Stimulated activated naive B cell treated with anti-CD40 and anti-IgM and Interleukin-4, amounts not matched to agents 10 μg/mL and 1 μg/mL and 100 μg/mL, for 72 hours (primary cell): ENCODE measurements around the gene ZNF554.

Experiments used
- ATAC-seq, 2 donors: fragments of 150-1000 bp; cut with Tn5 transposase; replicated peaks; 2 replicates each; pipeline ENCODE4 v1.10.0; 2021; ENCODE audit warnings: moderate library complexity in 1 of 2
- DNase-seq: peaks from one replicate; pipeline ENCODE4 v3.0.0; 2021
- H3K27ac Mint-ChIP-seq: one replicate; pipeline ENCODE4 v1.8.0; 2022; ENCODE audit warnings: mild to moderate bottlenecking, mixed read lengths
- H3K27me3 Mint-ChIP-seq, 2 donors: one replicate each; pipeline ENCODE4 v1.8.0; 2022; ENCODE audit warnings: mixed read lengths in 2 of 2
- H3K36me3 Mint-ChIP-seq, 2 donors: one replicate each; pipeline ENCODE4 v1.8.0; 2022; ENCODE audit warnings: mixed read lengths in 2 of 2, mild to moderate bottlenecking in 1 of 2
- H3K4me1 Mint-ChIP-seq, 2 donors: one replicate each; pipeline ENCODE4 v1.8.0; 2022; ENCODE audit warnings: mixed read lengths in 2 of 2, mild to moderate bottlenecking in 1 of 2
- H3K4me3 Mint-ChIP-seq, 2 donors: one replicate each; pipeline ENCODE4 v1.8.0; 2022; ENCODE audit warnings: mild to moderate bottlenecking in 2 of 2, mixed read lengths in 2 of 2, moderate library complexity in 1 of 2
- H3K9me3 Mint-ChIP-seq, 2 donors: one replicate each; pipeline ENCODE4 v1.8.0; 2022; ENCODE audit warnings: mixed read lengths in 2 of 2, mild to moderate bottlenecking in 1 of 2

The ZNF554 gene

DNA sequence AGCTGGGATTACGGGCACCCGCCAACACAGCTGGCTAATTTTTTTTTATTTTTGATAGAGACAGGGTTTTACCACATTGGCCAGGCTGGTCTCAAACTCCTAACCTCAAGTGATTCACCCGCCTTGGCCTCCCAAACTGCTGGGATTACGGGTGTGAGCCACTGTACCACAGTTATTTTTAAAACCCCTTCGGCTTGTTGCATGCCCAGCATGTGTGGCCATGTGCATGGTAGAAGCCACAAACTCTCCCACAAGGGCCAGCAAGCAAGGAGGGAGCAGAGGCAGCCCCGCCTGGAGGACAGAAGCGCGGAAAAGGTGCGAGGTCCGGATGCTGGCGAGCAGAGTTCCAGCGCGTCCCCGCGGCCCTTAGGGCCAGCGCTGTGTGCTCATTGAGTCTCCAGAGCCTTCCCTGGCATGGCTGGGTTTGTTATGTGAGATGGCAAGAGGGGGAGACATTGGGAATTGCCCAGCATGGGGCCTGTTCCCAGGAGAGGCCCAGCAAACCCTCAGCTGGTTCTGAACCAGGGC, 21.4 kb upstream of the ZNF554 start:
- Mint-ChIP-seq H3K9me3 (no peaks in the 10 kb centered on the region), H3K36me3 (peaks cover 43 to 64% of the 10 kb centered on the region in 2 donors), H3K4me3 (no peak overlapping the region), H3K4me1 (peaks cover 9 to 10% of the 10 kb centered on the region in 2 donors), H3K27ac (no peak overlapping the region), H3K27me3 (no peaks in the 10 kb centered on the region)
- DNase-seq = no peak
- no peak for ATAC-seq

DNA sequence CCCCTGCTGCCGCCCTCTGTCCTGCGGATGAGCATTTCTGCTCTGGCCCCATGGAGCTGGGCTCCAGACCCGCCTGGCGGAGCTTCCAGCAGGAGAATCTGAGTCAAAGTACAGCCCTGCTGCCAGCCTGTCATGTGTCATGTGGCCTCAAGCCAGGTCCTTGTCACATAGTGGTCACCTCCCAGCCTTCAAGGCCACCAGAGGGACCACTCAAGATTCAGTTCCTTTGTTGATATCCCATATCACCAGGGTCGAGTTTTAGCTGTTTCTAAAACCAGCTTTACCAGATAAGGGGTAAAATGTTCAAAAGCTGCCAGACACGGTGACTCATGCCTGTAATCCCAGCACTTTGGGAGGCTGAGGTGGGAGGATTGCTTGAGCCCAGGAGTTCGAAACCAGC, 20.9 kb upstream of the ZNF554 start:
- H3K9me3 Mint-ChIP-seq = no peaks in the 10 kb centered on the region
- DNase-seq = no peak
- H3K4me3 Mint-ChIP-seq = no peak overlapping the region
- H3K27ac Mint-ChIP-seq = no peak overlapping the region
- ATAC-seq = no peak
- H3K36me3 Mint-ChIP-seq = peaks cover 45 to 64% of the 10 kb centered on the region in 2 donors
- H3K4me1 Mint-ChIP-seq = peaks cover 10 to 11% of the 10 kb centered on the region in 2 donors
- no peaks in the 10 kb centered on the region for H3K27me3 Mint-ChIP-seq

DNA sequence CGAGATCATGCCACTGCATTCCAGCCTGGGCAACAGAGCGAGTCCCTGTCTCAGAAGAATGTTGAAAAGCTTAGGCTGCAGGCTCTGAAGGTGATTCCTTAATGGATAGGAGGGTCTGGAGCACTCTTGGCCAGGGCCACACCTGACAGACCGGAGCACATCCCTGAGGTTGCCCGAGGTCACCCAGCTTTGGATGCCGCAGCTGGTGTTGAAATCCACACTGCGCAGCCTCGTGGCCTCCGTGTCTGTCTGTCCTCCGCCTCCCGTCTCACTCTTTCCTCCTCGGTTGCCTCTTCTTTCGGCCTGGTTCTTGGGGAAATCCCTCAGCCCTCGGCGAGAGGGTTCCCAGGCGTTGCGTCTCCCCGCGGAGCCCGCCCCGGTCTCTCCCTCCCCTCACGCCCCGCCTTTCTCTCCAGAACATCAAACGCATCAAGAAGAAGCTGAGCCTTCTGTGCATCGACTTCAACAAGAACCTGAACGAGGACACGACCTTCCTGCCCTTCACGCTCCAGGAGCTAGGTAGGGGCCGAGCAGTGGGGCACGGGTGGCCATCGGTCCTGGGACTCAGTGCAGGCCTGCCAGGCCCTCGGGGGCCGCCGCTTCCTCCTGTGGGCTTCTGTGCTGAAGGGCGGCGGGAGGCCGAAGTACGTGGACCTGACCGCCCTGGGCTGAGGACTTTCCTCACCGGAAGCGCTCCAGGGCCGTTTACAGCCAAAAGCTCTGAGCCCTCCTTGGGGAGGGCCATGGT, 20.2 kb upstream of the ZNF554 start:
- Mint-ChIP-seq H3K27ac (no peak overlapping the region), H3K27me3 (no peaks in the 10 kb centered on the region), H3K36me3 (peaks cover 52 to 67% of the 10 kb centered on the region in 2 donors), H3K4me3 (no peak overlapping the region), H3K4me1 (peaks cover 10 to 13% of the 10 kb centered on the region in 2 donors), H3K9me3 (no peaks in the 10 kb centered on the region)
- ATAC-seq (no peak), DNase-seq (no peak)

DNA sequence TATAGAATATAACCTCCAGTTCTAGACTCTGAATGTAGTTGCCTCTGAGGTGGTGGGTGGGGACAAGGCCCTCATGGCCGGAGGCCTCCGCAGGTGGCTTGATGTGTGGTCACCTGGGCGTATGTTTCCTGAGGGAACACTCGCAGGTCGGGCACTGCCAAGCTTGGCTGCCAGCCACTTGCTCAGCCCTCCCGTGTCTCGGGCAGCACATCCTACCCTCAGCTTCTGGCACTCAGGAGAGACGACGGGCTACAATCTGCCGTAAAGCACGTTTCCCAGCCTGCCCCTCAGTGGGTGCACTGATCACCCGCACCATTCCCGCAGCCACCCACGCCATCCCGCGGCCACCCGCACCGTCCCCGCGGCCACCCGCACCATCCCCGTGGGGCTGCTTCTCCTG, 19.2 kb upstream of the ZNF554 start:
- peaks cover 10% of the 10 kb centered on the region in 2 donors for H3K4me1 Mint-ChIP-seq
- ATAC-seq (no peak), DNase-seq (no peak)
- peaks cover 58 to 71% of the 10 kb centered on the region in 2 donors for H3K36me3 Mint-ChIP-seq
- no peak overlapping the region for H3K4me3 Mint-ChIP-seq
- no peak overlapping the region for H3K27ac Mint-ChIP-seq
- no peaks in the 10 kb centered on the region for H3K27me3 Mint-ChIP-seq
- no peaks in the 10 kb centered on the region for H3K9me3 Mint-ChIP-seq

DNA sequence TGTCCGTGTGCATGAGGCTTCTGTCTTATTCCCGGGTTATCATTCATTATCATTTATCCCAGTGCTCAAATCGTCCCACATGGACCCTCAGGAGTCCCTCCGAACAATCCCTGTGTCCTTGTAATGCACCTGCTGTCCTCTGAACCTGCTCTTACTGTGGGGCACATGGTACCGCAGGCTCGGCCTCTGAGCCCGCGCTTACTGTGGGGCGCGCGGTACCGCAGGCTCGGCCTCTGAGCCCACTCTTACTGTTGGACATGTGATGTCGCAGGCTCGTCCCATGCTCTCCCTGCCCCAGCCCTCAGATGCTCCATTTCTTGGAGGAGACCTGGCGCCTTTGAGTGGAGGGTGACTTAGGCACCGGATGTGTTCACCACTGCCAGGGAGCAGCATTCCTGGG, 16.8 kb upstream of the ZNF554 start:
- Mint-ChIP-seq H3K9me3 (no peaks in the 10 kb centered on the region), H3K4me1 (peaks cover 10% of the 10 kb centered on the region in 2 donors), H3K36me3 (peaks cover 59 to 60% of the 10 kb centered on the region in 2 donors), H3K27me3 (no peaks in the 10 kb centered on the region), H3K4me3 (no peak overlapping the region), H3K27ac (no peak overlapping the region)
- ATAC-seq (no peak), DNase-seq (no peak)

DNA sequence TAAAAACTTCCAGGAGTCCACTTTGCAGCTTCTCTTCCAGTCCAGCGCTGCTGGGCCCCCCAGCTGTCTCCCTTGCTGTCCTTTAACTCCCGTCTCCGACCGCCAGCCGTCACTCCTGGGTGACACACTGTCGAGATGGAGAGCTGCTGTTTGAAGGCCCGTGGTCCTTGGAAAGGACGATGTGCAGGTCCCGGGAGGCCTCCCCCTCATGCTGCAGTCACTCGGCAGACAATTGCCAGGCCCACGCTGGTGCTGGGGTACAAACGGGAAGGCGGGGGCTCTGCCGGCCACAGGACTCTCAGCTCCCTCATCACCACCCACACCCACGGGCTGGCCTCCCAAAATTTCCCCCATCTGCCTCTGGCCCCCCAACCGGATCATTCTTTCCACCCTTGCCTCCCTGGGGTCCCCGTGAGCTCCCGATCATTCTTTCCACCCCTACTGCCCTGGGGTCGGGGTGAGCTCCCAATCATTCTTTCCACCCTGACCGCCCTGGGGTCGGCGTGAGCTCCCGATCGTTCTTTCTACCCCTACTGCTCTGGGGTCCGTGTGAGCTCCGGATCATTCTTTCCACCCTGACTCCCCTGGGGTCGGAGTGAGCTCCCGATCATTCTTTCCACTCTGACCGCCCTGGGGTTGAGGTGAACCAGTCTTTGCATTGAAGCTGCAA, 16.0 kb upstream of the ZNF554 start:
- ATAC-seq (no peak), DNase-seq (no peak)
- Mint-ChIP-seq H3K9me3 (no peaks in the 10 kb centered on the region), H3K4me1 (peaks cover 10% of the 10 kb centered on the region in 2 donors), H3K36me3 (peaks cover 61 to 64% of the 10 kb centered on the region in 2 donors), H3K4me3 (no peak overlapping the region), H3K27ac (no peak overlapping the region), H3K27me3 (no peaks in the 10 kb centered on the region)

DNA sequence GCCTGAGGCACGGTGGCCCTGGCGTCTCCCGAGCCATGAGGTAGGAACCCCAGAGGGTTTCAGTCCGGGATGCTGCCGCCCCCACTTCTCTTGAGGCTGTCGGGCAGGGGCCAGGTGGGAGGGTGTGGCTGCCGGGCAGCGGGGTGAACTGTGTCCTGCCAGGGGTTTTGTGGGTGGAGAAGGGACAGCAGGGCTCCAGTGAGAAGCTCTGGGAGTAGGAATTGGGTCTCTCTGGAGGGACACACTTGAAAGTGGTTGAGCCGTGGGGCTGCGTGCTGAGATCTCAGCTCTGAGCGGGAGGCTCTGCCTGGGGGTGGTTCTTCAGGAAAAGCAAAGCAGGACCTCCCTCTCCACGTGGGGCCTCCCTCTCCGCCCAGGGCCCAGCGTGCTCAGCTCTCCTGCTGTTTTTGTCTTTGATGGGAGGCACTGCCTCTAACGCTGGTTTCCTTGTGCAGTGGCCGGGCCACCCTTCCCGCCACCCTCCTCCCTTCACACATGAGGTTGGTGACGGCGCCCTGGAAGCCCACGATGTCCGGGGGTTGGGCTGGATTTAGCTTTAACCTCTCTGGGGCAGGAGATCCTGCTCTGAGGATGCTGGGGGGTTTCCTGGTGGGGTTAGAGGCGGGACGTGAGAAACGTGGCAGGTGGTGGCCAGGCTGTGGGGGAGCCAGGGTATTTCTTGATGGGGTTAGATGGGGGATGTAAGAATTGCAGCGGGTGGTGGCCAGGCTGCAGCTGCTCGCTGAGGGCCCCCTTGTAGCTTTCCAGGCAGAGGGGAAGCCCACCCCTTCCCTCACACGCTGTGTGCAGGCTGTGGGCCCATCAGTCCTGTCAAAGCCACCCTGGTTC, 15.3 kb upstream of the ZNF554 start:
- Mint-ChIP-seq H3K27me3 (no peaks in the 10 kb centered on the region), H3K4me3 (no peak overlapping the region), H3K36me3 (peaks cover 64 to 67% of the 10 kb centered on the region in 2 donors), H3K27ac (peak overlapping the region; percentile 51), H3K4me1 (peaks cover 9 to 10% of the 10 kb centered on the region in 2 donors), H3K9me3 (no peaks in the 10 kb centered on the region)
- ATAC-seq (no peak), DNase-seq (no peak)

DNA sequence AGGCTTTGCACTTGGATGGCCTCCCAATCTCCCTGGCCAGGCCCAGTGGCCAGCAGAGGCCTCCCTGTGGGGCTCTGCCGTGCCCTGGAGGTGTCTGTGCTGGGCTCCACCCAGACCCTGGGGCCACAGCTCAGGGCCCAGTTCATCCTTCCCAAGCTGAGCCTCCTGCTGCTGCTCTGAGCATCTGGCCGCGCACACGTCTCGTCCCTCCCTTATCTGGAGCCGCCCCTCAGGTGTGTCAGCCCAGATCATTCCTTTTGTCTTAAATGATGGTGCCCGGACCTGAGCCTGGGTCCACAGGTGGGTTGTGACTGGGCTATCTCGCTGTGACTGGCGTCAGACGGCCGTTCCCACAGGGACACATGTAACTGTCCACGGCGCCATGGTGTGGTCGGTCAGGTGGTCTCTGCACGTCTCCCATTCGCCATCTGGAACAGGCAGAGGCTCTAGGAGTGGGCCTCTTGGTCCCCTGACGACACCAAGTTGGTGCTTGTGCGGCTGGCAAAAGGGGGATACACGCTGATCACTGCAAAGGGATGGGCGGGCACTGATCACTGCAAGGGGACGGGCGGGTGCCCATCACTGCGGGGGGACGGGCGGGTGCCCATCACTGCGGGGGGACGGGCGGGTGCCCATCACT, 14.3 kb upstream of the ZNF554 start:
- ATAC-seq = no peak
- peaks cover 9 to 10% of the 10 kb centered on the region in 2 donors for H3K4me1 Mint-ChIP-seq
- no peaks in the 10 kb centered on the region for H3K27me3 Mint-ChIP-seq
- DNase-seq = no peak
- peaks cover 64 to 72% of the 10 kb centered on the region in 2 donors for H3K36me3 Mint-ChIP-seq
- H3K4me3 Mint-ChIP-seq = no peak overlapping the region
- H3K27ac Mint-ChIP-seq = peak overlapping the region; percentile 62
- no peaks in the 10 kb centered on the region for H3K9me3 Mint-ChIP-seq

DNA sequence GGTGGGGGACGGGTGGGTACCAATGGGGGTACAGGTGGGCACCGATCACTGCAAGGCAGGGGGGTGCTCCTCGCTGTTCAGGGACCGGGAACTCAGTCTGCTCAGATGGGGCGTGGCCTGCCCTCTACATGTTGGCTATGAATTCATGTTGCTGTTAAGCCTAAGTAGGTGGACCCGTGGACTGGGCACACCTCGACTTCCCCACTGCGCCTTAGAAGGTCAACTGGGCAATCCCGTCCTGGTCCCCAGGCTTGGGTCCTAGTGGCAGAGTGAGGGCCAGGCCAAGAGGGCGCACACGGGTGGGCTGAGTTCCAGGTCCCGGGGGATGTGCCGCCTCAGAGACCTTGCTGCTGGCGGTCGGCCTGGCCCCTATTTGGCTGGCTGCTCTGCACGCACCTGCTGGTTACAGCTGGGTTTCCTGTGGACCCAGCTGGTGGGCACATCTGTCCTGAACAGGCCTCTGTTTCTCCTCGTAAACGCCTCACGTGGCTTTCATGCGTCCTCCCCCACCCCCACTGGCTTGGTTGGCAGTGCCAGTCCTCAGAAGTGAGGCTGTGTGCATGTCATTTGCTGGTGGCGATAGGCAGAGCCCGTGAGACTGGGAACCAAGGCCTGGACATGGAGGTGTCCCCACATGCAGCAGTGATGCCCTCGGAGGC, 13.5 kb upstream of the ZNF554 start:
- H3K27me3 Mint-ChIP-seq = no peaks in the 10 kb centered on the region
- no peak overlapping the region for H3K4me3 Mint-ChIP-seq
- H3K9me3 Mint-ChIP-seq = no peaks in the 10 kb centered on the region
- H3K27ac Mint-ChIP-seq = no peak overlapping the region
- peaks cover 9 to 10% of the 10 kb centered on the region in 2 donors for H3K4me1 Mint-ChIP-seq
- ATAC-seq = no peak
- no peak for DNase-seq
- peaks cover 63 to 68% of the 10 kb centered on the region in 2 donors for H3K36me3 Mint-ChIP-seq

DNA sequence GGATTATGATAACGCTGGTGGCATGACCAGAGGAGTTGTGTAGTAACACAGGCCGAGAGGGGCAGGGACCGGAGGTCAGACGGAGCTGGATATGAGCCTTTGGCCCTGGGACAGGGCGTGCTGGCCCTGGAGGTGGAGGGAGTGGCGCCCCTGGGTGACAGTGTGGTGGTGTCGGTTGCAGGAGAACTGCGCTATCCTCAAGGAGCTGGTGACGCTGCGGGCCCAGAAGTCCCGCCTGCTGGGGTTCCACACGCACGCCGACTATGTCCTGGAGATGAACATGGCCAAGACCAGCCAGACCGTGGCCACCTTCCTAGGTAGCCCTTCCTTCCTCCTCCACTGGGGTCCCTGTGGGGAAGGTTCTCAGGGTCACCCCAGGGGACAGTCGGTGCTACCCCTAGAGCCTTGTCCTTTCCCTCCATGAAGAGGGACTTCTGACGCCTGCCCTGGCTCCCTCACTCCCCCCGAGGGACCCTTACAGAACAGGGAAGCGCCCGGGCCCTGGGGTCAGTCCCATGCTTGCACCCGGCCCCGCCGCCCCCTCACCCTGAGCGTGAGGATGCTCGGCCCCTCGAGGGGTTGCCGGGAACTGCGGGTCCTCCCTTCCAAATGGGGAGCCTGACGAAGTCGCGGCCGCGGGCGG, 12.8 kb upstream of the ZNF554 start:
- H3K4me3 Mint-ChIP-seq = no peak overlapping the region
- H3K9me3 Mint-ChIP-seq = no peaks in the 10 kb centered on the region
- no peak for DNase-seq
- H3K36me3 Mint-ChIP-seq = peaks cover 63 to 64% of the 10 kb centered on the region in 2 donors
- H3K4me1 Mint-ChIP-seq = peaks cover 8 to 10% of the 10 kb centered on the region in 2 donors
- no peak for ATAC-seq
- no peaks in the 10 kb centered on the region for H3K27me3 Mint-ChIP-seq
- H3K27ac Mint-ChIP-seq = no peak overlapping the region

DNA sequence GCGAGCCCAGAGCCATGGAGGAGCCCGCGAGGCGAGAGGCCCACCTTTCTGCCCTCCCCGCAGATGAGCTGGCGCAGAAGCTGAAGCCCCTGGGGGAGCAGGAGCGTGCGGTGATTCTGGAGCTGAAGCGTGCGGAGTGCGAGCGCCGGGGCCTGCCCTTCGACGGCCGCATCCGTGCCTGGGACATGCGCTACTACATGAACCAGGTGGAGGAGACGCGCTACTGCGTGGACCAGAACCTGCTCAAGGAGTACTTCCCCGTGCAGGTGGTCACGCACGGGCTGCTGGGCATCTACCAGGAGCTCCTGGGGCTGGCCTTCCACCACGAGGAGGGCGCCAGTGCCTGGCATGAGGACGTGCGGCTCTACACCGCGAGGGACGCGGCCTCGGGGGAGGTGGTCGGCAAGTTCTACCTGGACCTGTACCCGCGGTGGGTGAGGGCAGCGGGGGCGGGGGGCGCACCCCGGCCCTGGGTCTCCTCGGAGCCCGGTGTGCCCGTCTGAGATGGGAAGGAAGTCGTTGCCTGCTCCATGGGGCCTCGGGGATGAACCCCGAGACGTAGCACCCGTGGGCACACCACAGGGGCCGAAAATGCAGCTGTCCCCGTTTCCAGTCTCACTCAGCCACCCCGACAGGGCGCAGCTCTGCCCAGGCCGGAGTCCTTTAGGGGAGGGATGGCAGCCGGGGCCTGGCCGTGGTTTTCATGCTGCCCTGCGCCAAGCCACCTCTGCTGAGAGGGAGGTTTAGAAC, 12.1 kb upstream of the ZNF554 start:
- DNase-seq = no peak
- Mint-ChIP-seq H3K4me1 (peaks cover 5 to 7% of the 10 kb centered on the region in 2 donors), H3K27ac (no peak overlapping the region)

DNA sequence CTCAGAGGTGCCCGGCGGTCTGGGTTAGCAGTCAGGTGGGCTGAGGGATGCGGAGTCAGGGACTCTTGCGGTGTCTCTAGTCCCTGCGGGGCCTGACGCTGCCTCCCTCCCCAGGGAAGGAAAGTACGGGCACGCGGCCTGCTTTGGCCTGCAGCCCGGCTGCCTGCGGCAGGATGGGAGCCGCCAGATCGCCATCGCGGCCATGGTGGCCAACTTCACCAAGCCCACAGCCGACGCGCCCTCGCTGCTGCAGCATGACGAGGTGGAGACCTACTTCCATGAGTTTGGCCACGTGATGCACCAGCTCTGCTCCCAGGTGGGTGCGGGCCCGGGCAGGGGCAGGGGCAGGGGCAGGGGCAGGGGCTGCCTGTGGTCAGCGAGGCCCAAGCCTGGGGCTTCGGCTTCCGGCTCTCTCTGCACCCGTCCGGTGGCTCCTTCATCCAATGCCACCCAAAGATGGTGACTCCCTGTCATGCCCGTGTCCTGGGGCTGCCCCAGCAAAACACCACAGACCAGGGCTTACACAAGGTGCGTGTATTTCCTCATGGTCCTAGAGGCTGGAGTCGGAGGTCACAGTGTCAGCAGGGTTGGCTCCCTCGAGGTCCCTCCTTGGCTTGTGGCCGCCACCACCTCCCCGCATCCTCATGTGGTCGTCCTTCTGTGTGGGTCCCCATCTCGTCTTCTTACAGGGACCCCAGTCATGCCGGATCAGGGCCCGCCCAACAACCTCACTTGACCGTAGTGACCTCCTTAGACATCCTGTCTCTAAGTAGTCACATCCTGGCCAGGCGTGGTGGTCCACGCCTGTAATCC, 11.3 kb upstream of the ZNF554 start:
- DNase-seq (no peak), ATAC-seq (no peak)
- Mint-ChIP-seq H3K4me1 (peaks cover 0 to 2% of the 10 kb centered on the region in 2 donors), H3K27me3 (no peaks in the 10 kb centered on the region), H3K9me3 (no peaks in the 10 kb centered on the region), H3K27ac (no peak overlapping the region), H3K36me3 (peaks cover 51 to 55% of the 10 kb centered on the region in 2 donors), H3K4me3 (no peak overlapping the region)

More for the DNA sequence above, 12.1 kb upstream of the ZNF554 start:
- Mint-ChIP-seq H3K9me3 (no peaks in the 10 kb centered on the region), H3K27me3 (no peaks in the 10 kb centered on the region), H3K4me3 (no peak overlapping the region), H3K36me3 (peaks cover 58 to 59% of the 10 kb centered on the region in 2 donors)
- ATAC-seq = no peak
